Mesendoderm (in vitro differentiated cells): ENCODE results near the gene SH3BP5.

Experiments used
- DNase-seq: peaks from one replicate; pipeline ENCODE4 v3.0.0; 2013
- H2AK5ac ChIP-seq: 2 replicates; pipeline ENCODE4 v1.6.1; 2013; ENCODE audit warnings: low read length, inconsistent platforms
- H2BK120ac ChIP-seq: 2 replicates; pipeline ENCODE4 v1.6.1; 2013; ENCODE audit warnings: low read depth, mild to moderate bottlenecking, low read length, moderate library complexity, mixed read lengths
- H2BK15ac ChIP-seq: replicated peaks from 2 replicates; pipeline ENCODE4 v1.6.1; 2013; ENCODE audit warnings: low read depth, mild to moderate bottlenecking, moderate library complexity
- H2BK5ac ChIP-seq: 2 replicates; pipeline ENCODE4 v1.6.1; 2013; ENCODE audit warnings: low read length, inconsistent platforms
- H3K18ac ChIP-seq: 2 replicates; pipeline ENCODE4 v1.6.1; 2013; ENCODE audit warnings: mild to moderate bottlenecking, low read length, mixed read lengths
- H3K23ac ChIP-seq: one replicate; pipeline ENCODE4 v1.6.1; 2013; ENCODE audit warnings: low read length
- H3K27ac ChIP-seq: 2 replicates; pipeline ENCODE4 v1.5.1; 2013; ENCODE audit warnings: low read depth, mild to moderate bottlenecking, inconsistent platforms, low read length, moderate library complexity
- H3K27me3 ChIP-seq: 2 replicates; pipeline ENCODE4 v1.6.1; 2013; ENCODE audit warnings: low read length, control low read depth, mild to moderate bottlenecking, inconsistent platforms; ENCODE audit not compliant: insufficient read depth, poor library complexity
- H3K36me3 ChIP-seq: 2 replicates; pipeline ENCODE4 v1.6.1; 2013; ENCODE audit warnings: low read length, inconsistent platforms; ENCODE audit not compliant: control insufficient read depth, insufficient read depth
- H3K4ac ChIP-seq: one replicate; pipeline ENCODE4 v1.6.1; 2013; ENCODE audit warnings: low read depth, mild to moderate bottlenecking, low read length, moderate library complexity
- H3K4me1 ChIP-seq: 2 replicates; pipeline ENCODE4 v1.6.1; 2013; ENCODE audit warnings: low read depth, low read length, inconsistent platforms; ENCODE audit not compliant: control insufficient read depth
- H3K4me2 ChIP-seq: 2 replicates; pipeline ENCODE4 v1.6.1; 2013; ENCODE audit warnings: low read length
- H3K4me3 ChIP-seq: 2 replicates; pipeline ENCODE4 v1.5.1; 2013; ENCODE audit warnings: mild to moderate bottlenecking, low read length
- H3K56ac ChIP-seq: one replicate; pipeline ENCODE4 v1.6.1; 2013; ENCODE audit warnings: low read length
- H3K79me1 ChIP-seq: 2 replicates; pipeline ENCODE4 v1.6.1; 2013; ENCODE audit warnings: low read length, inconsistent platforms
- H3K79me2 ChIP-seq: 2 replicates; pipeline ENCODE4 v1.6.1; 2013; ENCODE audit warnings: mild to moderate bottlenecking, low read length; ENCODE audit not compliant: control insufficient read depth, insufficient read depth
- H3K9ac ChIP-seq: 2 replicates; pipeline ENCODE4 v1.6.1; 2013; ENCODE audit warnings: low read length, inconsistent platforms
- H4K5ac ChIP-seq: one replicate; pipeline ENCODE4 v1.6.1; 2013; ENCODE audit warnings: low read length
- H4K8ac ChIP-seq: one replicate; pipeline ENCODE4 v1.6.1; 2013; ENCODE audit warnings: low read depth, mild to moderate bottlenecking, control low read depth, low read length, moderate library complexity
- WGBS: extraction: QIAGEN DNeasy Blood & Tissue Kit; methylation state at CpG from one replicate; pipeline ENCODE4 v1.1.7; 2013; ENCODE audit warnings: low lambda C conversion rate, missing lambda C conversion rate; ENCODE audit not compliant: insufficient coverage; ENCODE audit errors: extremely low coverage; 5-methylcytosine and 5-hydroxymethylcytosine counted together

Gene SH3BP5

DNA sequence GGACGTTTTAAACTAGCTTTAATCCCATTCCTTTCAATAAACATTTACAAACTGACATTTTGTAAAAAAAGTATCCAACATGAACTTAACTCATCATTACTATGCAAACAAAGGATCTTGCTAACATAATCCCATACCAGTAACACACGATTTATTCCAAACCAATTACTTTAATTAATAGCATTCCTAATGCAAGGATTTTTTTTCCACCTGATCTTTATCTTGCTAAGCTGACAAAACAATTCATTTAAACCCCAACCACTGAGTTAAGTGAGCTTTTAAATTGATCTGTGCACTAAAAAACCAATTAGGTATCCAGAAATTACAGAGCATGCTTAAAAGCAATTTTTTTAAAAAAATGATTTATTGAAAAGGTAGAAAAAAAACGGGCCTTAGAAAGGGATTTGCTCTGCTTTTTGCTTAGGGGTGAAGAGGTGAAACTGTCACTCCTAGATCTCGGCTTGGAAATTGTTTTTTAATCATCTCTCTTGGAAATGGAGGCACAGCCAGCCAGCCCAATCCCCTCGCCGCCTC, 1.2 kb downstream of the SH3BP5 start:
- Histone ChIP-seq H3K4me1 (peaks cover 2% of the 10 kb centered on the region), H2BK5ac (no peak overlapping the region), H3K4ac (no peak overlapping the region), H3K36me3 (no peaks in the 10 kb centered on the region), H3K27me3 (no peaks in the 10 kb centered on the region), H3K56ac (peak overlapping the region; percentile 91), H3K4me3 (peak overlapping the region; percentile 59), H4K8ac (no peak overlapping the region), H3K18ac (no peak overlapping the region), H3K9ac (peak overlapping the region; percentile 81), H2BK120ac (no peak overlapping the region), H3K27ac (no peak overlapping the region), H3K4me2 (peak overlapping the region; percentile 80), H3K79me2 (no peaks in the 10 kb centered on the region), H2BK15ac (no peak overlapping the region), H4K5ac (no peak overlapping the region), H3K23ac (no peak overlapping the region), H3K79me1 (no peaks in the 10 kb centered on the region), H2AK5ac (no peak overlapping the region)
- no peak for DNase-seq
- 100% methylated on average over 1 of the region's 6 CpGs for WGBS

- no peak overlapping the region for H2BK15ac ChIP-seq
- H4K5ac ChIP-seq, result no peak overlapping the region
- H3K18ac ChIP-seq, result no peak overlapping the region
- H3K23ac ChIP-seq, result no peak overlapping the region
- no peak overlapping the region for H2AK5ac ChIP-seq
- H3K27me3 ChIP-seq, result no peaks in the 10 kb centered on the region
- H2BK120ac ChIP-seq, result no peak overlapping the region
- no peak overlapping the region for H4K8ac ChIP-seq
- H3K56ac ChIP-seq, result no peak overlapping the region
- no peak for DNase-seq
- no peaks in the 10 kb centered on the region for H3K79me2 ChIP-seq
- no peak overlapping the region for H3K4me2 ChIP-seq
- no peak overlapping the region for H3K4ac ChIP-seq
- no peak overlapping the region for H2BK5ac ChIP-seq
- WGBS, result no CpG with 5 or more reads among the region's 10 CpGs
- no peaks in the 10 kb centered on the region for H3K36me3 ChIP-seq
- H3K27ac ChIP-seq, result no peak overlapping the region
- H3K9ac ChIP-seq, result no peak overlapping the region
- H3K4me1 ChIP-seq, result peaks cover 2% of the 10 kb centered on the region
- H3K4me3 ChIP-seq, result no peak overlapping the region
- H3K79me1 ChIP-seq, result no peaks in the 10 kb centered on the region
These were observed 2.3 kb downstream of the SH3BP5 start for GRCh38 chr3:15330031-15330596.

GRCh38 chr3:15329046-15330005, 3.1 kb downstream of the SH3BP5 start:
- Histone ChIP-seq H3K4ac (no peak overlapping the region), H3K18ac (no peak overlapping the region), H3K36me3 (no peaks in the 10 kb centered on the region), H3K23ac (no peak overlapping the region), H4K8ac (no peak overlapping the region), H2BK15ac (no peak overlapping the region), H2AK5ac (no peak overlapping the region), H3K27ac (no peak overlapping the region), H4K5ac (no peak overlapping the region), H3K4me1 (peaks cover 4% of the 10 kb centered on the region), H3K4me3 (no peak overlapping the region), H3K79me1 (no peaks in the 10 kb centered on the region), H3K79me2 (no peaks in the 10 kb centered on the region), H3K9ac (no peak overlapping the region), H3K27me3 (no peaks in the 10 kb centered on the region), H2BK120ac (no peak overlapping the region), H2BK5ac (no peak overlapping the region), H3K56ac (no peak overlapping the region), H3K4me2 (no peak overlapping the region)
- no peak for DNase-seq
- no CpG with 5 or more reads among the region's 11 CpGs for WGBS

- no CpG with 5 or more reads among the region's 7 CpGs for WGBS
- no peak for DNase-seq
- H2BK15ac ChIP-seq, result no peak overlapping the region
- no peak overlapping the region for H3K18ac ChIP-seq
- no peak overlapping the region for H3K27ac ChIP-seq
- no peak overlapping the region for H3K4ac ChIP-seq
- H3K27me3 ChIP-seq, result no peaks in the 10 kb centered on the region
- peaks cover 5% of the 10 kb centered on the region for H3K4me1 ChIP-seq
- H3K23ac ChIP-seq, result no peak overlapping the region
- H3K56ac ChIP-seq, result no peak overlapping the region
- no peaks in the 10 kb centered on the region for H3K79me1 ChIP-seq
- no peak overlapping the region for H3K4me3 ChIP-seq
- no peak overlapping the region for H3K9ac ChIP-seq
- no peak overlapping the region for H2BK120ac ChIP-seq
- no peaks in the 10 kb centered on the region for H3K79me2 ChIP-seq
- no peak overlapping the region for H2AK5ac ChIP-seq
- no peak overlapping the region for H3K4me2 ChIP-seq
- no peak overlapping the region for H4K5ac ChIP-seq
- H3K36me3 ChIP-seq, result no peaks in the 10 kb centered on the region
- H2BK5ac ChIP-seq, result no peak overlapping the region
- H4K8ac ChIP-seq, result no peak overlapping the region
These were observed 4.4 kb downstream of the SH3BP5 start for GRCh38 chr3:15327941-15328340.

- peaks cover 5% of the 10 kb centered on the region for H3K4me1 ChIP-seq
- no CpG with 5 or more reads among the region's 2 CpGs for WGBS
These were observed 5.7 kb downstream of the SH3BP5 start for GRCh38 chr3:15326673-15327072.

More at GRCh38 chr3:15326673-15327072, 5.7 kb downstream of the SH3BP5 start:
- H3K9ac ChIP-seq, result no peak overlapping the region
- no peak overlapping the region for H4K8ac ChIP-seq
- no peaks in the 10 kb centered on the region for H3K27me3 ChIP-seq
- DNase-seq, result no peak
- H3K79me1 ChIP-seq, result no peaks in the 10 kb centered on the region
- H3K18ac ChIP-seq, result no peak overlapping the region
- H3K36me3 ChIP-seq, result no peaks in the 10 kb centered on the region
- no peak overlapping the region for H3K27ac ChIP-seq
- H3K79me2 ChIP-seq, result no peaks in the 10 kb centered on the region
- H2BK15ac ChIP-seq, result no peak overlapping the region
- no peak overlapping the region for H2BK5ac ChIP-seq
- H3K56ac ChIP-seq, result peak overlapping the region; percentile 30
- H2BK120ac ChIP-seq, result no peak overlapping the region
- no peak overlapping the region for H3K23ac ChIP-seq
- no peak overlapping the region for H4K5ac ChIP-seq
- H3K4me2 ChIP-seq, result no peak overlapping the region
- H2AK5ac ChIP-seq, result no peak overlapping the region
- H3K4ac ChIP-seq, result no peak overlapping the region
- no peak overlapping the region for H3K4me3 ChIP-seq
